Temporal lobe (tissue), 1 donor: ENCODE measurements around the gene MS4A14. TPM values are rescaled to one million over a fixed set of nuclear protein-coding genes. Genes with fewer than 3 reads are reported as not detected.

Experiments used
- total RNA-seq: library from RNA; depleted of rRNA; stranded (reverse); fragments of >200 nt; gene quantifications from one replicate; pipeline ENCODE4 v1.2.3, GENCODE V29; 2014

Gene MS4A14
- total RNA-seq, 1 donor from 2014 or later: not detected

Other genes with a start within 250 kb of the MS4A14 start
- 0.98 TPM for gene MS4A6A, start 213.4 kb upstream of the MS4A14 start, total RNA-seq
- not detected for gene MS4A4E, start 153.3 kb upstream of the MS4A14 start, total RNA-seq
- gene MS4A4A, start 115.8 kb upstream of the MS4A14 start, total RNA-seq: 1.2 TPM
- gene MS4A6E, start 69.2 kb upstream of the MS4A14 start, total RNA-seq: not detected
- 1.7 TPM for gene MS4A7, start 17.9 kb upstream of the MS4A14 start, total RNA-seq
- gene MS4A5, start 33.1 kb downstream of the MS4A14 start, total RNA-seq: not detected
- not detected for gene MS4A1, start 59.4 kb downstream of the MS4A14 start, total RNA-seq
- not detected for gene MS4A12, start 96.3 kb downstream of the MS4A14 start, total RNA-seq
- not detected for gene MS4A13, start 118.9 kb downstream of the MS4A14 start, total RNA-seq